ENCODE measurements around the gene NACA. TPM values are rescaled to one million over a fixed set of nuclear protein-coding genes. Genes with fewer than 3 reads are reported as not detected.
A peak's percentile ranks its signal among the peaks of the same experiment; 100 is the strongest.

NACA gene
- total and polyA plus RNA-seq, 2 of the 13 experiments (the other 11 are each of a cell fraction or from before 2014, with no cell fraction given), result 799 to 1,700 TPM

DNA sequence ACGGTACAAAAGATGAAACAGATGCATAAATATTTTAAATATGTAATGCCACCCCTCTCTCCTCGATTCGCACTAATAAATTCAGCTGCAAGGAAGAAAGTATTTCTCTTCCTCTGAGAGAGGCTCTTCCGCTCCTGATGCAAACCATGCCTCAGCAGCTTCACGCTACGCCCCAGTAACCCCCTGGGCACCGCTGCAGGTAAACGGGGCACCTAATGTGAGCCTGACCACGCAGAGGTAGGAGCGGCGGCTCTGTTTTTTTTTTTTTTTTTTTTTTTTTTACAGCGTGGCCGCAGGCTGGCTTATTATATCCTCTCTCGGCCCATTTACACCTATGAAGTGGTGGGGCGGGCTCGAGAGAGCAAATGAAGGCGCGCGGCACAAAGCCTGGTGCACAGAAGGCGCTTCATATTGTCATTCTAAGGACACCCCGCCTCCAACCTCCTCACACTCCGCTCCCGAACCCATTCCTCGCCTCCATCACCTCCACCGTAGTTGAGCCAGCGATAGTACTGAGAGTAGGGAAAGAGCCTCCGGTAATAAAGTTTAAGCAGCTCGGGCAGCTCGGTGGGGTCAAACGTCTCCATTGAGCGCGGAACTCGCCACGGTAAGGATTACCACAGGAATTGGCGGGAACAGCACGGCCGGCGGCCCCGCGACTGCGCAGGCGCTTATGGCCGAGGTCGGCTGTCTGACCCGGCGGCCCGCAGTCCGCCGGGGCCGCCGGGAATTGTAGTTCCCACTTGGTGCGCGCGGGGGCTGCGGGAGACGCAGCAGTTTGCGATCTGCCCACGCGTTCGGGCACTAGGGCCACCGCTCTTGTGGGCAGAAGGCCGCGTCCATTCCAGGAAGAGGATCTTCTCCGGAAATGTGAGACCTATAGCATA lies 26.9 kb upstream of the NACA start, which contains the start of gene PRIM1 (continued):
- TF ChIP-seq, protein P1, sequence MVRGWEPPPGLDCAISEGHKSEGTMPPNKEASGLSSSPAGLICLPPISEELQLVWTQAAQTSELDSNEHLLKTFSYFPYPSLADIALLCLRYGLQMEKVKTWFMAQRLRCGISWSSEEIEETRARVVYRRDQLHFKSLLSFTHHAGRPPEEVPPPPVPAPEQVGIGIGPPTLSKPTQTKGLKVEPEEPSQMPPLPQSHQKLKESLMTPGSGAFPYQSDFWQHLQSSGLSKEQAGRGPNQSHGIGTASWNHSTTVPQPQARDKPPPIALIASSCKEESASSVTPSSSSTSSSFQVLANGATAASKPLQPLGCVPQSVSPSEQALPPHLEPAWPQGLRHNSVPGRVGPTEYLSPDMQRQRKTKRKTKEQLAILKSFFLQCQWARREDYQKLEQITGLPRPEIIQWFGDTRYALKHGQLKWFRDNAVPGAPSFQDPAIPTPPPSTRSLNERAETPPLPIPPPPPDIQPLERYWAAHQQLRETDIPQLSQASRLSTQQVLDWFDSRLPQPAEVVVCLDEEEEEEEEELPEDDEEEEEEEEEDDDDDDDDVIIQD (CRISPR knock-in tag; IDR thresholded peaks at IDR 0.05; ENCODE audit: low read depth), result no peak
- TF ChIP-seq HHEX (CRISPR knock-in tag; IDR thresholded peaks at IDR 0.05) (no peak), NCOA5 (CRISPR knock-in tag; IDR thresholded peaks at IDR 0.05) (no peak), ZNF644 (CRISPR knock-in tag; IDR thresholded peaks at IDR 0.05; ENCODE audit: low read depth) (no peak), E2F5 (CRISPR knock-in tag; conservative IDR thresholded peaks at IDR 0.05) (peak; percentile 53; the same call in 1 of the 2 replicates), SALL1 (CRISPR knock-in tag; IDR thresholded peaks at IDR 0.05) (peak; percentile 84), ZNF230 (CRISPR knock-in tag; IDR thresholded peaks at IDR 0.05) (no peak), SP2 (CRISPR knock-in tag; IDR thresholded peaks at IDR 0.05) (0 out of 2 replicates have a peak, but pooled peaks have one; percentile 4), TP53 (CRISPR knock-in tag; conservative IDR thresholded peaks at IDR 0.05) (no peak), ZNF343 (CRISPR knock-in tag; IDR thresholded peaks at IDR 0.05) (0 out of 2 replicates have a peak, but pooled peaks have one; percentile 22), E2F1 (CRISPR knock-in tag; IDR thresholded peaks at IDR 0.05) (peak; percentile 95), MED8 (CRISPR knock-in tag; IDR thresholded peaks at IDR 0.05; ENCODE audit: insufficient replicate concordance) (no peak), ZNF569 (CRISPR knock-in tag; IDR thresholded peaks at IDR 0.05; ENCODE audit: borderline replicate concordance) (no peak), PHF5A (CRISPR knock-in tag; IDR thresholded peaks at IDR 0.05; ENCODE audit: low read depth, unreplicated experiment) (no peak), HMG20A (CRISPR knock-in tag; IDR thresholded peaks at IDR 0.05; ENCODE audit: borderline replicate concordance) (no peak), ZKSCAN5 (CRISPR knock-in tag; IDR thresholded peaks at IDR 0.05) (0 out of 2 replicates have a peak, but pooled peaks have one; percentile 43)
- TF ChIP-seq, protein P2, sequence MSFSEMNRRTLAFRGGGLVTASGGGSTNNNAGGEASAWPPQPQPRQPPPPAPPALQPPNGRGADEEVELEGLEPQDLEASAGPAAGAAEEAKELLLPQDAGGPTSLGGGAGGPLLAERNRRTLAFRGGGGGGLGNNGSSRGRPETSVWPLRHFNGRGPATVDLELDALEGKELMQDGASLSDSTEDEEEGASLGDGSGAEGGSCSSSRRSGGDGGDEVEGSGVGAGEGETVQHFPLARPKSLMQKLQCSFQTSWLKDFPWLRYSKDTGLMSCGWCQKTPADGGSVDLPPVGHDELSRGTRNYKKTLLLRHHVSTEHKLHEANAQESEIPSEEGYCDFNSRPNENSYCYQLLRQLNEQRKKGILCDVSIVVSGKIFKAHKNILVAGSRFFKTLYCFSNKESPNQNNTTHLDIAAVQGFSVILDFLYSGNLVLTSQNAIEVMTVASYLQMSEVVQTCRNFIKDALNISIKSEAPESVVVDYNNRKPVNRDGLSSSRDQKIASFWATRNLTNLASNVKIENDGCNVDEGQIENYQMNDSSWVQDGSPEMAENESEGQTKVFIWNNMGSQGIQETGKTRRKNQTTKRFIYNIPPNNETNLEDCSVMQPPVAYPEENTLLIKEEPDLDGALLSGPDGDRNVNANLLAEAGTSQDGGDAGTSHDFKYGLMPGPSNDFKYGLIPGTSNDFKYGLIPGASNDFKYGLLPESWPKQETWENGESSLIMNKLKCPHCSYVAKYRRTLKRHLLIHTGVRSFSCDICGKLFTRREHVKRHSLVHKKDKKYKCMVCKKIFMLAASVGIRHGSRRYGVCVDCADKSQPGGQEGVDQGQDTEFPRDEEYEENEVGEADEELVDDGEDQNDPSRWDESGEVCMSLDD (CRISPR knock-in tag; IDR thresholded peaks at IDR 0.05; ENCODE audit: borderline replicate concordance), result no peak
- TF ChIP-seq, protein P3, sequence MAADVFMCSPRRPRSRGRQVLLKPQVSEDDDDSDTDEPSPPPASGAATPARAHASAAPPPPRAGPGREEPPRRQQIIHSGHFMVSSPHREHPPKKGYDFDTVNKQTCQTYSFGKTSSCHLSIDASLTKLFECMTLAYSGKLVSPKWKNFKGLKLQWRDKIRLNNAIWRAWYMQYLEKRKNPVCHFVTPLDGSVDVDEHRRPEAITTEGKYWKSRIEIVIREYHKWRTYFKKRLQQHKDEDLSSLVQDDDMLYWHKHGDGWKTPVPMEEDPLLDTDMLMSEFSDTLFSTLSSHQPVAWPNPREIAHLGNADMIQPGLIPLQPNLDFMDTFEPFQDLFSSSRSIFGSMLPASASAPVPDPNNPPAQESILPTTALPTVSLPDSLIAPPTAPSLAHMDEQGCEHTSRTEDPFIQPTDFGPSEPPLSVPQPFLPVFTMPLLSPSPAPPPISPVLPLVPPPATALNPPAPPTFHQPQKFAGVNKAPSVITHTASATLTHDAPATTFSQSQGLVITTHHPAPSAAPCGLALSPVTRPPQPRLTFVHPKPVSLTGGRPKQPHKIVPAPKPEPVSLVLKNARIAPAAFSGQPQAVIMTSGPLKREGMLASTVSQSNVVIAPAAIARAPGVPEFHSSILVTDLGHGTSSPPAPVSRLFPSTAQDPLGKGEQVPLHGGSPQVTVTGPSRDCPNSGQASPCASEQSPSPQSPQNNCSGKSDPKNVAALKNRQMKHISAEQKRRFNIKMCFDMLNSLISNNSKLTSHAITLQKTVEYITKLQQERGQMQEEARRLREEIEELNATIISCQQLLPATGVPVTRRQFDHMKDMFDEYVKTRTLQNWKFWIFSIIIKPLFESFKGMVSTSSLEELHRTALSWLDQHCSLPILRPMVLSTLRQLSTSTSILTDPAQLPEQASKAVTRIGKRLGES (CRISPR knock-in tag; IDR thresholded peaks at IDR 0.05; ENCODE audit: borderline replicate concordance), result no peak
- TF ChIP-seq, protein P4, sequence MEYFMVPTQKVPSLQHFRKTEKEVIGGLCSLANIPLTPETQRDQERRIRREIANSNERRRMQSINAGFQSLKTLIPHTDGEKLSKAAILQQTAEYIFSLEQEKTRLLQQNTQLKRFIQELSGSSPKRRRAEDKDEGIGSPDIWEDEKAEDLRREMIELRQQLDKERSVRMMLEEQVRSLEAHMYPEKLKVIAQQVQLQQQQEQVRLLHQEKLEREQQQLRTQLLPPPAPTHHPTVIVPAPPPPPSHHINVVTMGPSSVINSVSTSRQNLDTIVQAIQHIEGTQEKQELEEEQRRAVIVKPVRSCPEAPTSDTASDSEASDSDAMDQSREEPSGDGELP (IDR thresholded peaks at IDR 0.05; ENCODE audit: borderline replicate concordance, low read depth), result peak; percentile 52; the same call in 1 of the 2 replicates
